ENCODE measurements around the gene CCDC87. TPM values are rescaled to one million over a fixed set of nuclear protein-coding genes. Genes with fewer than 3 reads are reported as not detected.

Gene CCDC87
- total RNA-seq, 4 donors from 2014 or later: 0.11 to 0.42 (median 0.25) TPM

GRCh38 chr11:66557733-66558326 is 35.0 kb downstream of the CCDC87 start:
- WGBS, 2 donors: 89 to 92% methylated on average over 16 to 20 of the region's 24 CpGs
- DNase-seq (ENCODE audit: low spot score in 2 of 2): no peak
- intact Hi-C loops (cut with DNase I; ENCODE audit: low total_unique reads): no loop called here
- no peak for TF ChIP-seq CTCF (IDR thresholded peaks at IDR 0.05)
- H3K4me3 ChIP-seq (ENCODE audit: low read depth, poor library complexity, severe bottlenecking): no peak overlapping the region

- H3K4me3 ChIP-seq (ENCODE audit: low read depth, poor library complexity, severe bottlenecking): no peak overlapping the region
- intact Hi-C loops (cut with DNase I; ENCODE audit: low total_unique reads): no loop called here
- no peak for TF ChIP-seq POLR2A (IDR thresholded peaks at IDR 0.05)
- no peak for TF ChIP-seq CTCF (IDR thresholded peaks at IDR 0.05)
- 83 to 87% methylated on average over 6 of the region's 7 CpGs for whole genome bisulfite sequencing, 2 donors
- no peak for DNase-seq (ENCODE audit: low spot score in 2 of 2)
These were observed 36.8 kb downstream of the CCDC87 start for GRCh38 chr11:66556086-66556485.

GRCh38 chr11:66555416-66555815 is 37.4 kb downstream of the CCDC87 start:
- DNase-seq (ENCODE audit: low spot score in 2 of 2): no peak
- no peak overlapping the region for H3K4me3 ChIP-seq (ENCODE audit: low read depth, poor library complexity, severe bottlenecking)
- TF ChIP-seq POLR2A (IDR thresholded peaks at IDR 0.05) (no peak), CTCF (IDR thresholded peaks at IDR 0.05) (no peak)
- intact Hi-C loops (cut with DNase I; ENCODE audit: low total_unique reads): no loop called here
- 64 to 71% methylated on average over 3 of the region's 3 CpGs for WGBS, 2 donors

- WGBS, 2 donors: 68 to 83% methylated on average over 5 of the region's 5 CpGs
- H3K4me3 ChIP-seq (ENCODE audit: low read depth, poor library complexity, severe bottlenecking): no peak overlapping the region
- intact Hi-C loops (cut with DNase I; ENCODE audit: low total_unique reads): no loop called here
- TF ChIP-seq CTCF (IDR thresholded peaks at IDR 0.05) (no peak), POLR2A (IDR thresholded peaks at IDR 0.05) (no peak)
- no peak for DNase-seq (ENCODE audit: low spot score in 2 of 2)
These were observed 38.3 kb downstream of the CCDC87 start for GRCh38 chr11:66554602-66555001.

GRCh38 chr11:66550887-66551286 is 42.0 kb downstream of the CCDC87 start:
- no peak for DNase-seq (ENCODE audit: low spot score in 2 of 2)
- no peak for TF ChIP-seq CTCF (IDR thresholded peaks at IDR 0.05)
- TF ChIP-seq POLR2A (IDR thresholded peaks at IDR 0.05): no peak
- no peak overlapping the region for H3K4me3 ChIP-seq (ENCODE audit: low read depth, poor library complexity, severe bottlenecking)
- WGBS, 2 donors: 78 to 90% methylated on average over 4 of the region's 4 CpGs
- intact Hi-C loops (cut with DNase I; ENCODE audit: low total_unique reads): no loop called here

- intact Hi-C loops (cut with DNase I; ENCODE audit: low total_unique reads): no loop called here
- TF ChIP-seq CTCF (IDR thresholded peaks at IDR 0.05) (no peak), POLR2A (IDR thresholded peaks at IDR 0.05) (no peak)
- H3K4me3 ChIP-seq (ENCODE audit: low read depth, poor library complexity, severe bottlenecking): no peak overlapping the region
- WGBS, 2 donors: 88 to 94% methylated on average over 3 of the region's 3 CpGs
- DNase-seq (ENCODE audit: low spot score in 2 of 2): no peak
These were observed 43.2 kb downstream of the CCDC87 start for GRCh38 chr11:66549696-66550095.

All from lower leg skin (tissue), 4 donors.